Liver (tissue), 9 donors: ENCODE measurements around the gene ELN. TPM values are rescaled to one million over a fixed set of nuclear protein-coding genes. Genes with fewer than 3 reads are reported as not detected.

Experiments used
- DNase-seq: peaks from one replicate; pipeline ENCODE4 v3.0.0-alpha.2; 2017; ENCODE audit warnings: low spot score
- H3K27ac ChIP-seq, 2 donors: one replicate each; pipeline ENCODE4 v1.7.0; 2013; ENCODE audit warnings: inconsistent platforms in 2 of 2, low read length in 2 of 2, control low read depth in 1 of 2, low read depth in 1 of 2, mild to moderate bottlenecking in 1 of 2
- H3K27me3 ChIP-seq, 4 donors: one replicate each; pipeline versions ENCODE4 v1.6.1 to v1.7.0; 2013; ENCODE audit warnings: low read length in 3 of 4, inconsistent platforms in 1 of 4, mild to moderate bottlenecking in 1 of 4, moderate library complexity in 1 of 4; ENCODE audit not compliant: control insufficient read depth in 4 of 4, insufficient read depth in 4 of 4
- H3K36me3 ChIP-seq, 4 donors: one replicate each; pipeline versions ENCODE4 v1.6.1 to v1.7.0; 2013; ENCODE audit warnings: low read length in 3 of 4, mild to moderate bottlenecking in 3 of 4, low read depth in 1 of 4, moderate library complexity in 1 of 4; ENCODE audit not compliant: control insufficient read depth in 4 of 4, insufficient read depth in 3 of 4
- H3K4me1 ChIP-seq, 4 donors: one replicate each; pipeline versions ENCODE4 v1.6.1 to v1.7.0; 2013; ENCODE audit warnings: low read length in 3 of 4, mild to moderate bottlenecking in 3 of 4, moderate library complexity in 1 of 4; ENCODE audit not compliant: control insufficient read depth in 4 of 4, insufficient read depth in 4 of 4
- H3K4me3 ChIP-seq, 3 donors: one replicate each; pipeline versions ENCODE4 v1.6.1 to v1.7.0; 2013; ENCODE audit warnings: low read length in 3 of 3, control low read depth in 1 of 3, low read depth in 1 of 3, mild to moderate bottlenecking in 1 of 3
- H3K9ac ChIP-seq, 2 donors: one replicate each; pipeline ENCODE4 v1.7.0; 2013; ENCODE audit warnings: low read length in 2 of 2, mild to moderate bottlenecking in 2 of 2, moderate library complexity in 2 of 2, control low read depth in 1 of 2, low read depth in 1 of 2
- H3K9me3 ChIP-seq, 4 donors: one replicate each; pipeline versions ENCODE4 v1.6.1 to v1.7.0; 2013; ENCODE audit warnings: low read length in 3 of 4; ENCODE audit not compliant: control insufficient read depth in 4 of 4
- ATF3 ChIP-seq: IDR thresholded peaks from 2 replicates; pipeline ENCODE4 v1.6.1; 2016; ENCODE audit warnings: antibody characterized with exemption
- CTCF ChIP-seq: fragments of 150-350 bp; IDR thresholded peaks from 2 replicates; pipeline ENCODE4 v1.5.1; 2017; ENCODE audit warnings: improper control_type of control experiment, low read depth, low read length; ENCODE audit not compliant: missing input control
- EGR1 ChIP-seq, 2 donors: IDR thresholded peaks; 2 replicates each; pipeline ENCODE4 v1.6.1; 2016 to 2018; ENCODE audit warnings: antibody characterized with exemption in 2 of 2, low read depth in 2 of 2
- FOXA1 ChIP-seq: IDR thresholded peaks from 2 replicates; pipeline ENCODE4 v1.6.1; 2016; ENCODE audit warnings: antibody characterized with exemption
- FOXA2 ChIP-seq: IDR thresholded peaks from 2 replicates; pipeline ENCODE4 v1.6.1; 2016; ENCODE audit warnings: antibody characterized with exemption
- GABPA ChIP-seq, 2 donors: IDR thresholded peaks in 1 of 2; conservative IDR thresholded peaks in 1 of 2; 2 replicates each; pipeline ENCODE4 v1.6.1; 2016; ENCODE audit warnings: antibody characterized with exemption in 2 of 2, mild to moderate bottlenecking in 1 of 2, moderate library complexity in 1 of 2
- HNF4A ChIP-seq, 2 donors: conservative IDR thresholded peaks; 2 replicates each; pipeline ENCODE4 v1.6.1; 2016; ENCODE audit warnings: antibody characterized with exemption in 2 of 2, mild to moderate bottlenecking in 2 of 2
- HNF4G ChIP-seq: IDR thresholded peaks from 2 replicates; pipeline ENCODE4 v1.6.1; 2016; ENCODE audit warnings: antibody characterized with exemption
- JUND ChIP-seq, 2 donors: IDR thresholded peaks; 2 replicates each; pipeline ENCODE4 v1.6.1; 2016; ENCODE audit warnings: antibody characterized with exemption in 2 of 2
- NR2F2 ChIP-seq: IDR thresholded peaks from 2 replicates; pipeline ENCODE4 v1.6.1; 2016; ENCODE audit warnings: antibody characterized with exemption
- RAD21 ChIP-seq, 2 donors: IDR thresholded peaks; 2 replicates each; pipeline ENCODE4 v1.6.1; 2016; ENCODE audit warnings: antibody characterized with exemption in 2 of 2, mild to moderate bottlenecking in 2 of 2
- RXRA ChIP-seq, 2 donors: IDR thresholded peaks; 2 replicates each; pipeline ENCODE4 v1.6.1; 2017 to 2018; ENCODE audit warnings: antibody characterized with exemption in 2 of 2, mild to moderate bottlenecking in 1 of 2
- SP1 ChIP-seq: IDR thresholded peaks from 2 replicates; pipeline ENCODE4 v1.6.1; 2018; ENCODE audit warnings: antibody characterized with exemption, mild to moderate bottlenecking
- TAF1 ChIP-seq: conservative IDR thresholded peaks from 2 replicates; pipeline ENCODE4 v1.6.1; 2016; ENCODE audit warnings: antibody characterized with exemption, mild to moderate bottlenecking
- YY1 ChIP-seq: IDR thresholded peaks from 2 replicates; pipeline ENCODE4 v1.6.1; 2016; ENCODE audit warnings: antibody characterized with exemption, mild to moderate bottlenecking
- WGBS: extraction: QIAGEN DNeasy Blood & Tissue Kit; methylation state at CpG from one replicate; pipeline ENCODE4 v1.1.7; 2013; 5-methylcytosine and 5-hydroxymethylcytosine counted together
- polyA plus RNA-seq, 2 donors: library from polyadenylated mRNA; stranded (reverse) in 1 of 2; unstranded in 1 of 2; fragments of 200-250 nt in 1 of 2; fragments of >200 nt in 1 of 2; fragmentation: Nextera tagmentation in 1 of 2; extraction: Ambion mirVana in 1 of 2; gene quantifications; one replicate each; pipeline versions ENCODE4 v1.2.1 to v1.2.3, GENCODE V29; 2013 to 2015
- total RNA-seq, 2 donors: library from RNA; depleted of rRNA; stranded (reverse); fragments of >200 nt; gene quantifications; one replicate each; pipeline ENCODE4 v1.2.3, GENCODE V29; 2014
- TF ChIP-seq, protein P1 (sequence below): IDR thresholded peaks from 2 replicates; pipeline ENCODE4 v1.6.1; 2016; ENCODE audit warnings: antibody characterized with exemption
- TF ChIP-seq, protein P2 (sequence below): IDR thresholded peaks from 2 replicates; pipeline ENCODE4 v1.6.1; 2016; ENCODE audit warnings: antibody characterized with exemption
- TF ChIP-seq, protein P3 (sequence below): IDR thresholded peaks from 2 replicates; pipeline ENCODE4 v1.6.1; 2016; ENCODE audit warnings: antibody characterized with exemption, mild to moderate bottlenecking
- donor health status: healthy.
- donor health status: healthy.
- donor health status: healthy.
- donor health status: healthy.
- donor health status: healthy.

Gene ELN
- total and polyA plus RNA-seq, 4 donors, result 2.7 to 16.3 (median 9.7) TPM

- H3K4me1 ChIP-seq, result no peaks in the 10 kb centered on the region
- no peak overlapping the region for H3K4me3 ChIP-seq
- no peak overlapping the region for H3K9ac ChIP-seq
- no peak for DNase-seq
- no peaks in the 10 kb centered on the region for H3K36me3 ChIP-seq
- no peak for TF ChIP-seq EGR1 (IDR thresholded peaks at IDR 0.05; ENCODE audit: low read depth in 2 of 2)
- no peak for TF ChIP-seq SP1
- no peak for TF ChIP-seq RAD21 (IDR thresholded peaks at IDR 0.05)
- TF ChIP-seq RXRA (IDR thresholded peaks at IDR 0.05), result no peak
- TF ChIP-seq ATF3, result no peak
- TF ChIP-seq, protein P1, sequence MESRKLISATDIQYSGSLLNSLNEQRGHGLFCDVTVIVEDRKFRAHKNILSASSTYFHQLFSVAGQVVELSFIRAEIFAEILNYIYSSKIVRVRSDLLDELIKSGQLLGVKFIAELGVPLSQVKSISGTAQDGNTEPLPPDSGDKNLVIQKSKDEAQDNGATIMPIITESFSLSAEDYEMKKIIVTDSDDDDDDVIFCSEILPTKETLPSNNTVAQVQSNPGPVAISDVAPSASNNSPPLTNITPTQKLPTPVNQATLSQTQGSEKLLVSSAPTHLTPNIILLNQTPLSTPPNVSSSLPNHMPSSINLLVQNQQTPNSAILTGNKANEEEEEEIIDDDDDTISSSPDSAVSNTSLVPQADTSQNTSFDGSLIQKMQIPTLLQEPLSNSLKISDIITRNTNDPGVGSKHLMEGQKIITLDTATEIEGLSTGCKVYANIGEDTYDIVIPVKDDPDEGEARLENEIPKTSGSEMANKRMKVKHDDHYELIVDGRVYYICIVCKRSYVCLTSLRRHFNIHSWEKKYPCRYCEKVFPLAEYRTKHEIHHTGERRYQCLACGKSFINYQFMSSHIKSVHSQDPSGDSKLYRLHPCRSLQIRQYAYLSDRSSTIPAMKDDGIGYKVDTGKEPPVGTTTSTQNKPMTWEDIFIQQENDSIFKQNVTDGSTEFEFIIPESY, result no peak
- no peak for TF ChIP-seq FOXA1
- TF ChIP-seq, protein P2, sequence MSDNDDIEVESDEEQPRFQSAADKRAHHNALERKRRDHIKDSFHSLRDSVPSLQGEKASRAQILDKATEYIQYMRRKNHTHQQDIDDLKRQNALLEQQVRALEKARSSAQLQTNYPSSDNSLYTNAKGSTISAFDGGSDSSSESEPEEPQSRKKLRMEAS, result no peak
- no peak for TF ChIP-seq HNF4A (conservative IDR thresholded peaks at IDR 0.05)
- TF ChIP-seq JUND (IDR thresholded peaks at IDR 0.05), result no peak
- no peak for TF ChIP-seq YY1
- no peak for TF ChIP-seq CTCF
- no peak for TF ChIP-seq TAF1
- no peaks in the 10 kb centered on the region for H3K27me3 ChIP-seq
- 87% methylated on average over 11 of the region's 11 CpGs for WGBS
- H3K9me3 ChIP-seq, result no peaks in the 10 kb centered on the region
- H3K27ac ChIP-seq, result no peak overlapping the region
Measured at GRCh38 chr7:74039337-74039736, 11.4 kb downstream of the ELN start.

- no peak for DNase-seq
- Histone ChIP-seq H3K4me3 (no peak overlapping the region), H3K27me3 (no peaks in the 10 kb centered on the region), H3K36me3 (no peaks in the 10 kb centered on the region), H3K27ac (no peak overlapping the region), H3K9me3 (no peaks in the 10 kb centered on the region), H3K9ac (no peak overlapping the region), H3K4me1 (no peaks in the 10 kb centered on the region)
- WGBS, result 92% methylated on average over 13 of the region's 13 CpGs
- TF ChIP-seq, protein P1, result no peak
- TF ChIP-seq FOXA2, result no peak
- no peak for TF ChIP-seq ATF3
- TF ChIP-seq JUND (IDR thresholded peaks at IDR 0.05), result no peak
- TF ChIP-seq HNF4A (conservative IDR thresholded peaks at IDR 0.05), result no peak
- TF ChIP-seq YY1, result no peak
- no peak for TF ChIP-seq RAD21 (IDR thresholded peaks at IDR 0.05)
- TF ChIP-seq EGR1 (IDR thresholded peaks at IDR 0.05; ENCODE audit: low read depth in 2 of 2), result no peak
- no peak for TF ChIP-seq GABPA (IDR thresholded peaks at IDR 0.05 in 1 of 2, conservative IDR thresholded peaks at IDR 0.05 in 1 of 2)
- no peak for TF ChIP-seq NR2F2
- TF ChIP-seq HNF4G, result no peak
- no peak for TF ChIP-seq SP1
- no peak for TF ChIP-seq TAF1
- TF ChIP-seq, protein P3, sequence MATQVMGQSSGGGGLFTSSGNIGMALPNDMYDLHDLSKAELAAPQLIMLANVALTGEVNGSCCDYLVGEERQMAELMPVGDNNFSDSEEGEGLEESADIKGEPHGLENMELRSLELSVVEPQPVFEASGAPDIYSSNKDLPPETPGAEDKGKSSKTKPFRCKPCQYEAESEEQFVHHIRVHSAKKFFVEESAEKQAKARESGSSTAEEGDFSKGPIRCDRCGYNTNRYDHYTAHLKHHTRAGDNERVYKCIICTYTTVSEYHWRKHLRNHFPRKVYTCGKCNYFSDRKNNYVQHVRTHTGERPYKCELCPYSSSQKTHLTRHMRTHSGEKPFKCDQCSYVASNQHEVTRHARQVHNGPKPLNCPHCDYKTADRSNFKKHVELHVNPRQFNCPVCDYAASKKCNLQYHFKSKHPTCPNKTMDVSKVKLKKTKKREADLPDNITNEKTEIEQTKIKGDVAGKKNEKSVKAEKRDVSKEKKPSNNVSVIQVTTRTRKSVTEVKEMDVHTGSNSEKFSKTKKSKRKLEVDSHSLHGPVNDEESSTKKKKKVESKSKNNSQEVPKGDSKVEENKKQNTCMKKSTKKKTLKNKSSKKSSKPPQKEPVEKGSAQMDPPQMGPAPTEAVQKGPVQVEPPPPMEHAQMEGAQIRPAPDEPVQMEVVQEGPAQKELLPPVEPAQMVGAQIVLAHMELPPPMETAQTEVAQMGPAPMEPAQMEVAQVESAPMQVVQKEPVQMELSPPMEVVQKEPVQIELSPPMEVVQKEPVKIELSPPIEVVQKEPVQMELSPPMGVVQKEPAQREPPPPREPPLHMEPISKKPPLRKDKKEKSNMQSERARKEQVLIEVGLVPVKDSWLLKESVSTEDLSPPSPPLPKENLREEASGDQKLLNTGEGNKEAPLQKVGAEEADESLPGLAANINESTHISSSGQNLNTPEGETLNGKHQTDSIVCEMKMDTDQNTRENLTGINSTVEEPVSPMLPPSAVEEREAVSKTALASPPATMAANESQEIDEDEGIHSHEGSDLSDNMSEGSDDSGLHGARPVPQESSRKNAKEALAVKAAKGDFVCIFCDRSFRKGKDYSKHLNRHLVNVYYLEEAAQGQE, result no peak
- TF ChIP-seq RXRA (IDR thresholded peaks at IDR 0.05), result no peak
- TF ChIP-seq FOXA1, result no peak
- TF ChIP-seq, protein P2, result no peak
Measured at GRCh38 chr7:74040101-74040790, 12.3 kb downstream of the ELN start.
